ACHN (cell line): ENCODE measurements around the gene TIMM50.
"Not testable (repeated sequence)": the region's sequence is repeated elsewhere in the genome, so short reads cannot be mapped to it uniquely, and the experiment has no call there.

Source experiments
- DNase-seq: peaks from one replicate; pipeline ENCODE4 v3.0.0-alpha.2; 2015
- in situ Hi-C: cut with HindIII; loops from 2 replicates; pipeline ENCODE4 v1.10.0; 2017; ENCODE audit warnings: low sequenced_read_pairs, low pct_ligation_motif_present, low pct_unique_long_range_greater_than_20kb

Gene TIMM50

DNA sequence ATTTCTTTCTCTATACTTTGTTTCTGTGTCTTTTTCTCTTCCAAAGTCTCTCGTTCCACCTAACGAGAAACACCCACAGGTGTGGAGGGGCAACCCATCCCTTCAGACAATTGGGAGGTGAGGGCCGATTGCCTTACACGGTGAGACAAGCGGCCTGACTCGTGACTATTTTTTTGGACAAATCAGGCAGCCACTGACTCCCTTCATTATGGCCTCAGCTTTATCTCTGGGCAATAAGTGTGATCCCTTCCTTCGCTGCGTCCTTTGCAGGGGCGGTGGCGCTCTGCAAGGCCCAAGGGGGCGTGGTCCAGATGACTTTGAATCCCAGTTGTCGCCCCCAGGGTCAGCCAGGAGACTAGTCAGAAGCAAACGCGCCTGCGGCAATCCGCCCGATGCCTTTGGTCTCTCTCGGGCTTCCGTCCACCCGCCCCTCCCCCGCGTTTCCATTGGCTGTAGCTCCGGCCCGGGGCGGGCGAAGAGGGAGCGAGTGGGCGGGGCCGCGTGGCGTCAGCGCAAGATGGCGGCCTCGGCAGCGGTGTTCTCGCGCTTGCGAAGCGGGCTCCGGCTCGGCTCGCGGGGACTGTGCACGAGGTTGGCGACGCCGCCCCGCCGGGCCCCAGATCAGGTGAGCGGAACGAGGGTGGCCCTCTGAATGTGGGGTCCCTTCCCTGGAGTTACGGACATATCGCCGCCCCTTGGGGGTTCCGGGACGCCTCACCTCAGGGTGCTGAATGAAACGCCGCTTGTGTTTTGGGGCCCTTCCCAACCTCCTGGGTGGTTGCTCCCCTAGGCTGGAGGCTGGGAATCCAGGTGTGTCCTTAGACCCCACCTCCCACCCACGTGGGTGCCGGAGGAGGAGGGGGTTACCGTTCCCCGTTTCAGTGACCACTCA lies at the start of gene TIMM50:
TIMM50 (plus strand) TSS at position 502 of the 892 bp plus-strand sequence; CDS start at position 518, 16 bp downstream.
- peak; percentile 93 for DNase-seq
- in situ Hi-C loops: no loop called here

- DNase-seq: no peak
Measured at GRCh38 chr19:39432677-39433025, 48.0 kb upstream of the TIMM50 start.

GRCh38 chr19:39433480-39434079 lies 47.1 kb upstream of the TIMM50 start:
- in situ Hi-C loops: no loop called here
- DNase-seq: no peak

More at GRCh38 chr19:39432677-39433025, 48.0 kb upstream of the TIMM50 start:
- in situ Hi-C loops: no loop called here

DNA sequence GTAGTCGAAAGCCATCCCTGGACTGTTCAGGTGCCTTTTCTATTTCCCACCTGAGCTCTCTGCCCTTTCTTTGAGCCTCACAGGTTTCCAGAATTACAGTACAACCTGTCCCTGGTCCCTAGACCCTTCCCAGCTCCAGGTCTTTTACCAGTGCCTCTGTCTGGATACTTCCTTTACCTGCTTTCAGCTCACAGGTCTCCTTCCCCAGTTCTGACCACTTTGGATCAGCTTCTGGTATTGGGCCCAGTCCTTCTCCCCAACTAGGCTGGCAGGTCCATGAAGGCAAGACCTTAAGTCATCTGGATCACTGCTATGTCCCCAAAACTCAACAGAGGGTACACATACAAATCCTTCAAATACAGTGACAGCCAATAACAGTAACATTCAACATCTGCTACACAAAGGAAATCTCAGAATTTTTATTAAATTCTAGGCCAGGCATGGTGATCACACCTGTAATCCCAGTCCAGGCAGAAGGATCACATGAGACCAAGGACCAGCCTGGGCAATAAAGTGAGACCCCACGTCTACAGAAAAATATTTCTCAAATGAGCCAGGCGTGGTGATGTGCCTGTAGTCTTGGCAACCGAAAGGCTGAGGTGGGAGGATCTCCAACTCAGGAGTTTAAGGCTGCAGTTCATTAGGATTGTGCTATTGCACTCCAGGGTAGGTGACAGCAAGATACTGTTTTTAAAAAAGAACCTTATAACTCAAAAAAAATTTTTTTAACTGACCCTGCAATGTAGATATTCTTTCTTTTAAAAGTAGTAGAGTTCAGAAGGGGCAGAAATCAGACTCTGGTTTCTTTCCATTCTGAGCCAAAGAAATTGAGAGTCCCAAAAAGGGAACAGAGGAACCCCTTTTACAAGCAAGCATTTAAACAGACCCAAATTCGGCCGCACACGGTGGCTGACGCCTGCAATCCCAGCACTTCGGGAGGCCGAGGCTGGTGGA lies 46.2 kb upstream of the TIMM50 start:
- in situ Hi-C loops: no loop called here
- DNase-seq: no peak

DNA sequence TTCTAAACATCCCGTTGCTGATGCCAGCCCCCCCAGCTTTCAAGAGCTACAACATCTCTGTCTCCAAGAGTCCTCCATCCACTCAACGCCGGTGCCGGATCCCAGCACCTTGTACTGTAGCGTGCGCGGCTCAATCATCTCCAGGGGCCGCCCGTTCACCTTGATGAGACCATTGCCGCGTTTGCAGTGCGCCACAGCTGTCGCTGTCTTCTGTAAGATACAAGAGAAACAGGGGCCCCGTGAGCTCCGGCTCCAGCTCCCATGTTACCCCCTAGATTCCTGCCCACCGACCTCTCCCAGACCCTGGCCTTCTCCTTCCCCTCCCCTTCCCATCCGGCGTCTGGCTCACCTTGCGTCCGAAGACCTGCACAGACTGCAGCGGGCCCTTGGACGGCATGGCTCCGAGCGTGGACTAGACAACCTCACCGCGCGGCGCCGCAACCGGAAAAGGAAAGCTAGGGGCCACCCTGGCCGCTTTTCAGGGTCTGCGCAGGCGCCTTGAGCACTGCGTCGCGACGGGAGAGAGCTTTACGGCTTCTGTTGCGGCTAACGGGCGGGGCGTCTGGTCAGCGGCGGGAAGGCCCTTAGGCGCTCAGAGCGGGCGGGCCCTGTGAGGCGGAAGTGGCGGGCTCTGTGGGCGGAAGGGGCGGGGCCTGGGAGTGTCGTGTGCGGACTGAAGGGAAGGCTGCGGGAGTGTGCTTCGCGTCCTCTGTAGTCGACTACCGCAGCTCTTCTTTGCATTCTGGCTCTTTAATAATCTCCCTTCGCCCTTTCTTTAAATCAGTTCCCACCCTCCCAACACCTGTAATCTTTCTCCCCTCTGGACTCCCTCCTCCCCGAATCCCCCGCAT lies 44.9 kb upstream of the TIMM50 start, which contains the start of gene RPS16:
RPS16 (minus strand) TSS at position 451 of the 851 bp plus-strand sequence; CDS start at position 397, 54 bp downstream.
- in situ Hi-C loops: no loop called here
- DNase-seq: peak; percentile 96

GRCh38 chr19:39436350-39436716 lies 44.3 kb upstream of the TIMM50 start:
- DNase-seq: no peak
- in situ Hi-C loops: no loop called here

DNA sequence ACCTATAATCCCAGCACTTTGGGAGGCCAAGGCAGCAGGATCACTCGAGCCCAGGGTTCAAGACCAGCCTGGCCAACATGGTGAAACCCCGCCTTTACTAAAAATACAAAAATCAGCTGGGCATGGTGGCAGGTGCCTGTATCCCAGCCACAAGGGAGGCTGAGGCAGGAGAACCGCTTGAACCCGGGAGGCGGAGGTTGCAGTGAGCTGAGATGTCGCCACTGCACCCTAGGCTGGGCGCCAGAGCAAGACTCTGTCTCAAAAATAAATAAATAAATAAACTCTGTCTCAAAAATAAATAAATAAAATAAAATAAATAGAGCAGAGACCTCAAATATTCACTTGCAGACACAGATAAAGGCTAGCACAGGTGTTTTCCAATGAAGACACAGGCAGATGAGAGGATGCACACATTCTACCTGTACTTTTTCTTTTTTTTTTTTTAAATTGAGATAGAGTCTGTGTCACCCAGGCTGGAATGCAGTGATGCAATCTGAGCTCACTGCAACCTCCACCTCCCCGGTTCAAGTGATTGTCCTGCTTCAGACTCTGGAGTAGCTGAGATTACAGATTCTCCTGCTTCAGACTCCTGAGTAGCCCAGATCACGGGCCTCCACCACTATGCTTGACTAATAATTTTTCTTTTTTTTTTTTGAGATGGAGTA lies 42.2 kb upstream of the TIMM50 start:
- peak; percentile 44 for DNase-seq
- in situ Hi-C loops: no loop called here

- in situ Hi-C loops: no loop called here
- no peak for DNase-seq
Measured at GRCh38 chr19:39444598-39445195, 35.9 kb upstream of the TIMM50 start.

GRCh38 chr19:39445196-39446111 lies 35.2 kb upstream of the TIMM50 start, which contains the start of gene SUPT5H:
TSS of gene SUPT5H (plus strand) at chr19:39445582. CDS start at chr19:39445891, 309 bp downstream.
- DNase-seq: peak; percentile 96
- in situ Hi-C loops: no loop called here

DNA sequence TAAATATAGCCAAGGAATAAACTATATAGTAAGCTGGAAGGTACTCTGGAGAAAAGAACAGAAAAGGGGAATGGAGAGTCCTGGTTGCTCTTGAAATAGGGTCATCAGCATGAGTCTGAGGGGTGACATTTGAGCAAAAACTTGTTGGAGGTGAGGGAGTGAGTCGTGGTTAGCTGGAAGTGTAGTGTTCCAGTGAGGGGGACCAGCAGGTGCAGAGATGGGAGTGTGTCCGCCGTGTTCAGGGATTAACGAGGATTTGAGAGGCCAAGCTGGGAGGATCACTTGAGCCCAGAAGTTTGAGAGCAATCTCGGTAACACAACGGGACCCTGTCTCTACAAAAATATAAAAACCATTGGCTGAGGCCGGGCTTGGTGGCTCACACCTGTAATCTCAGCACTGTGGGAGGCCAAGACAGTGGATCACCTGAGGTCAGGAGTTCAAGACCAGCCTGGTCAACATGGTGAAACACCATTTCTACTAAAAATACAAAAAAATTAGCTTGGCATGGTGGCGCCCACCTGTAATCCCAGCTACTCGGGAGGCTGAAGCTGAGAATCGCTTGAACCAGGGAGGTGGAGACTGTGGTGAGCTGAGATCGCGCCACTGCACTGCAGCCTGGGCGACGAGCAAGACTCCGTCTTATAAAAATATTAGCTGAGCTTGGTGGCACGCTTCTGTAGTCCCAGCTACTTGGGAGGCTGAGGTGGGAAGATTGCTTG lies 34.1 kb upstream of the TIMM50 start:
- no peak for DNase-seq
- in situ Hi-C loops: no loop called here

- DNase-seq: peak; percentile 57
- in situ Hi-C loops: no loop called here
Measured at GRCh38 chr19:39448271-39448670, 32.4 kb upstream of the TIMM50 start.

- no peak for DNase-seq
- in situ Hi-C loops: no loop called here
Measured at GRCh38 chr19:39449116-39449797, 31.4 kb upstream of the TIMM50 start.

DNA sequence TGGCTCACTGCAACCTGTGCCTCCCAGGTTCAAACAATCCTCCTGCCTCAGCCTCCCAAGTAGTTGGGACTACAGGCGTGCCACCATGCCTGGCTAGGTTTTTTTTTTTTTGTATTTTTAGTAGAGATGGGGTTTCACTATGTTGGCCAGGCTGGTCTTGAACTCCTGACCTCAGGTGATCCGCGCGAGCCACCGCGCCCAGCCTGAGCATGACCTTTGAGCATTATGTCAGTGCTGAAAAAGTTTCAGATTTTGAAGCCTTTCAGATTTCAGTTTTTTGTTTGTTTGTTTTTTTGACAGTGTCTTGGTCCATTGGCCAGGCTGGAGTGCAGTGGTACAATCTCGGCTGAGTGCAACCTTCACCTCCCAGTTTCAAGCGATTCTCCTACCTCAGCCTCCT lies 29.4 kb upstream of the TIMM50 start:
- in situ Hi-C loops, DNase-seq: not testable (repeated sequence)

- in situ Hi-C loops: no loop called here
- DNase-seq: no peak
Measured at GRCh38 chr19:39463403-39463802, 17.2 kb upstream of the TIMM50 start.
